ENCODE data around the gene SYDE1.

DNA sequence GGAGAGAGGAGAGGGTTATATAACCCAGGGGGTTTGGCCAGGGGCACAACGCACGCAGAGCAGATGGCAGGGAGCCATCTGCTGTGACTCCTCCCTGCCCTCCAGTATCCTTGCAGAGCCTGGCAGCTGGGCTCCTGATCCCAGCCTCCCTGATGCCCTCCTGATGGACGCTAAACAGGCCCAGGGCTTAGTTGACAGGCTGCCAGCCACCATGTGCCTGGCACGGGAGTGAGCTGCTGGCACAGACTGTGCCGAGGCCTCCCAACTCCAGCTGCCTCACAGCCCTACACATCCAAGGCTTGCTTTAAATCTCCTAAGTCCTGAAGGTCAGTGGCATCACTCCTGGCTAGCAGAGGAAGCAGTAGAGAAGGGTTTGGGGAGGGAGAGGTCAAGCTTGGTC lies 16.7 kb downstream of the SYDE1 start:
- TF ChIP-seq, protein P1, sequence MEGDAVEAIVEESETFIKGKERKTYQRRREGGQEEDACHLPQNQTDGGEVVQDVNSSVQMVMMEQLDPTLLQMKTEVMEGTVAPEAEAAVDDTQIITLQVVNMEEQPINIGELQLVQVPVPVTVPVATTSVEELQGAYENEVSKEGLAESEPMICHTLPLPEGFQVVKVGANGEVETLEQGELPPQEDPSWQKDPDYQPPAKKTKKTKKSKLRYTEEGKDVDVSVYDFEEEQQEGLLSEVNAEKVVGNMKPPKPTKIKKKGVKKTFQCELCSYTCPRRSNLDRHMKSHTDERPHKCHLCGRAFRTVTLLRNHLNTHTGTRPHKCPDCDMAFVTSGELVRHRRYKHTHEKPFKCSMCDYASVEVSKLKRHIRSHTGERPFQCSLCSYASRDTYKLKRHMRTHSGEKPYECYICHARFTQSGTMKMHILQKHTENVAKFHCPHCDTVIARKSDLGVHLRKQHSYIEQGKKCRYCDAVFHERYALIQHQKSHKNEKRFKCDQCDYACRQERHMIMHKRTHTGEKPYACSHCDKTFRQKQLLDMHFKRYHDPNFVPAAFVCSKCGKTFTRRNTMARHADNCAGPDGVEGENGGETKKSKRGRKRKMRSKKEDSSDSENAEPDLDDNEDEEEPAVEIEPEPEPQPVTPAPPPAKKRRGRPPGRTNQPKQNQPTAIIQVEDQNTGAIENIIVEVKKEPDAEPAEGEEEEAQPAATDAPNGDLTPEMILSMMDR (IDR thresholded peaks at IDR 0.05), result no peak
- TF ChIP-seq POLR2A (IDR thresholded peaks at IDR 0.05), result no peak

Data from gastroesophageal sphincter (tissue), 3 donors.